Ureter (tissue), 1 donor: ENCODE data around the gene AP4M1. TPM values are rescaled to one million over a fixed set of nuclear protein-coding genes. Genes with fewer than 3 reads are reported as not detected.
A peak's percentile ranks its signal among the peaks of the same experiment; 100 is the strongest.
"Not testable (repeated sequence)": the region's sequence is repeated elsewhere in the genome, so short reads cannot be mapped to it uniquely, and the experiment has no call there.

ENCODE experiments used
- DNase-seq: peaks from one replicate; pipeline ENCODE4 v3.0.0-alpha.2; 2020; ENCODE audit warnings: low spot score
- total RNA-seq: library from RNA; stranded (reverse); gene quantifications from one replicate; pipeline ENCODE4 v1.2.4, GENCODE V29; 2023
- donor health status: DM: yes; HTN: yes; CAD: no.

AP4M1 gene
- total RNA-seq, 1 donor from 2014 or later: 19.5 TPM

DNA sequence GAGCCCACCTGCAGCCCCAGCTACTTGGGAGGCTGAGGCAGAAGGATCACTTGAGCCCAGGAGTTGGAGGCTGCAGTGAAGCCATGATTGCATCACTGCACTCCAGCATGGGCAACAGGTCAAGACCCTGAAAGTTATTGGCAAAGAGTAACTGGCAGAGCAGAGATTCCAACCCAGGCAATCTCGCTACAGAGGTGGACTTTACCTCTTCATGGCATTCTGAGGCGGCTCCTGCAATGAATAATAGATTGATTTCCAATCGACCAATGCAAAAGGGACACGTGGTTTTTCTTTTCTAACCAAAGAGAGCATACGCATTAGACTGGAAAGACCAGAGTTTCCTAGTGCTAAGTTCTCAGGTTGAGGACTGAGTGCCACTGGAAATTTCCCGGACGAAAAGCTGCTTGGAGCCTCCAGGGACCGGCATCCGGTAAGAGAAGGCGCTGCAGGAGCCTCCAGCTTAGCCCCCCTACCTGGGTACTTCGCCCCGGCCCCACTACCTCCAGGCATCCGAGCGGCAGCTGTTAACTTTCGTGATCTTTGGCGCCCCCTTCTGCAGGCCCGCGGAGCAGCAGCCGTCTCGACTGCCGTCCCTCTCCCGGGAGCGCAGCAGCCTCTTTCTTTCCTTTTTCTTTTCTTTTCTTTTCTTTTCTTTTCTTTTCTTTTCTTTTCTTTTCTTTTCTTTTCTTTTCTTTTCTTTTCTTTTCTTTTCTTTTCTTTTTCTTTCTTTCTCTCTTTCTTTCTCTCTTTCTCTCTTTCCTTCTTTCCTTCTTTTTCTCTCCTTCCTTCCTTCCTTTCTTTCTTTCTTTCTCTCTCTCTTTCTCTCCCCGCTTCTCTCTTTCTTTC is 29.4 kb downstream of the AP4M1 start:
- DNase-seq: peak; percentile 81

DNA sequence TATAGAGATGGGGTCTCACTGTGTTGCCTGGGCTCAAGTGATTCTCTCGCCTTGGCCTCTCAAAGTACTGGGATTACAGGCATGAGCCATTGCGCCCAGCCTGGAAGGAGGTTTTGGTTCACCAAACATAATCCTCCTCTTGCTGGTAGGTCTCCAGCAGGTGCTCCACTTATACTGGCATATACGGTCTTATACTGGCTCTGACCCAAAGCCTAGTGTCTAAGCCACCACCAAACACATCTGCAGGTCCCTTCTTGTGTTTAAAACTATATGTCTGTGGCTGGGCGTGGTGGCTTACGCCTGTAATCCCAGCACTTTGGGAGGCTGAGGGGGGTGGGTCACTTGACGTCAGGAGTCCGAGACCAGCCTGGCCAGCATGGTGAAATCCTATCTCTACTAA is 30.7 kb downstream of the AP4M1 start:
- DNase-seq: no peak

DNA sequence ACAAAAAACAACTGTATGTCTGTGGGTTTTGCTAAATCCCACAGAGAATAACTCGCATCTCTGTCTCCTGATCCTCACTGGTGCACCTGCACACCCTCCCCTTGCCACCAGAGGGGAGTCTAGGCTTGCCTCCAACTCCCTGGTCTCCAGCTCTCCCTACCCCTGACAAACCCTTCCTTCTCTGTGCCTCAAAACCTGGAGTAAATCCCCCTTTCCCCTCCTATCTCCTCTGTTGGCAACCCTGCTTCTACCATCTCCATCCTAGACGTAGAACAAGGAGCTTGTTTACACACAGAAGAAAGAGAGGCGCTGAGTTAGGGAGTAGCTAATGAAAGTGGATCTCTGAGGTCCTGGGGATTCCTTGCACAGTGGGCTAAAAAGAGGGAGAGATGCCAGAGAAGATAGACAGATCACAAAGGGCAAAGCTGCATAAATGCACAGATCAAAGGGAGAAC is 31.3 kb downstream of the AP4M1 start:
- DNase-seq: peak; percentile 68

DNA sequence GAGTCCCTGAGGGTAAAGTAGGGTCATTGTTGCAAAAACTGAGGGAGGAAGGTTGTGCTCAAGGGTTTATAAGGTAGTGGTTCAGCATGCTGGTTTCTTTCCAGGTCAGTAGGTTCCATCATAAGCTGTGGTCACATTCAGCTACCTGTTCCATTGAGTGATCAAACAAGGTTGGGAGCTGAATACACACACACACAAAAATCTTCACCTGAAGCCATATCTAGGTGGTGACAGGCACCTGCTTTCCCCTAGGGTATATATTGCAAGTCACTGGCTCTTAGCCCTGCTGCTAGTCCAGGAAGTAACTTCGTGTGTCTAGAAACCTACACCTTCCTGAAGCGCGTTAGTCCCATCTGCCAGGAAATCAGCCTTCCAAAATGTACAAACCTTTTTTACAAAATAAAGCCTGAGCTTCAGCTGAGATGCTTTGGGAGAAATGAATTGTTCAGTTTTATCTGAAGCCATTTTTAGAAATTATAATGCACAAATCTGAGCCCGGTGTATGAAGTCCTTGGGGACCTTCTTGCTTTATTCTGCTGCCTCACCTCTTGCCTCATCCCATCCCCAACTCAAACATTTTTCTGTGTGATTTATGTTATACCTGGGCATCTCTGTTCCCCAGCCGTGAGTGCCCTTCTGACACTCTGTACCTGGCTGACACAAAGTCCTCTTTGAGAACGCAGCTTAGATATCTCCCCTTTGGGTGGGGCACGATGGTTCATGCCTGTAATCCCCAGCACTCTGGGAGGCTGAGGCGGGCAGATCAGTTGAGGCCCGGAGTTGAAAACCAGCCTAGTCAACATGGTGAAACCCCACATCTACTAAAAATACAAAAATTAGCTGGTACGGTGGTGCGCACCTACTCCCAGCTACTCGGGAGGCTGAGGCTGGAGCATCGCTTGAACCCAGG is 36.7 kb downstream of the AP4M1 start:
- DNase-seq: no peak

DNA sequence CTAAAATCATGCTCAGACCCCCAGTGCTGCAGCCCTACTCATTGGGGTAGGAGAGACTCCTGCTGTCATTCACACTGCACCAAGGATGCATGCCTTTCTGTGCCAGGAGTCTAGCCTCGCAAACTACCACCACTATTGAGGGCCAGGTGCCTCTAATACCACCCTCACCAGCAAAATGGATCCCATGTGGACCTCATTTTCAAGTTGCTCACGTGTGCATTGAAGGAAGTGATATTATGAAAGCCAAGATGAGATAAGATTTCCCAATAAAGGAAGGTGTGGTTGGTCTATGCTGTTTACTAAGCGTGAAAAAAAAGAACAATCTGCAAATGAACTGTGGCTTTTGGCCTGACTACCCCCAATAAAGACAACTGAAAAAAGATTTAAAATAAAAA is 40.1 kb downstream of the AP4M1 start:
- no peak for DNase-seq

DNA sequence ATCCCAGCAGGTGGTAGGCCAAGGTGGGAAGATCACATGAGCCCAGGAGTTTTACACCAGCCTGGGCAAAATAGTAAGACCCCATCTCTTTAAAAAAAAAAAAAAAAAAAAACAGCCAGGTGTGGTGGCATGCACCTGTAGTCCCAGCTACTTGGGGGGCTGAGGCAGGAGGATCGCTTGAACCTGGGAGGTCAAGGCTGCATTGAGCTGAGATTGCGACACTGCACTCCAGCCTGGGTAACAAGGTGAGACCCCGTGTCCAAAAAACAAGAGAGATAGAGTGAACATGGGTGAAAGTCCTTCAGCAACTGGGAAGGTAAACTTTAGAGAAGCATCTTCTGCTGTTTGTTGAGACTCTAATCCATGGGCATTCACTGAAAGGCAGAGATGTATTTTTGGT is 41.0 kb downstream of the AP4M1 start:
- no peak for DNase-seq

DNA sequence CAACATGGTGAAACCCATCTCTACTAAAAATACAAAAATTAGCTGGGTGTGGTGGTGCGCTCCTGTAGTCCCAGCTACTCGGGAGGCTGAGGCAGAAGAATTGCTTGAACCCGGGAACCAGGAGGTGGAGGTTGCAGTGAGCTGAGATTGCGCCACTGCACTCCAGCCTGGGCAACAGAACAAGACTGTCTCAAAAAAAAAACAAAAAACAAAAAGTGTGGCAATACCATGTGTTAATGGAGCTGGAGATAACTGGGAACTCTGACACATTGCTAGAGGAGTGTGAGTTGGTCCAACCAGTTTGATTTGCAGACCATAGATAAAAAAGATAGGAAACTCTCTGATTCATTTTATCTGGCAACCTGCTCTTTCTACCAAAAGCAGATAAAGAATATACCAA is 44.9 kb downstream of the AP4M1 start:
- DNase-seq: not testable (repeated sequence)

DNA sequence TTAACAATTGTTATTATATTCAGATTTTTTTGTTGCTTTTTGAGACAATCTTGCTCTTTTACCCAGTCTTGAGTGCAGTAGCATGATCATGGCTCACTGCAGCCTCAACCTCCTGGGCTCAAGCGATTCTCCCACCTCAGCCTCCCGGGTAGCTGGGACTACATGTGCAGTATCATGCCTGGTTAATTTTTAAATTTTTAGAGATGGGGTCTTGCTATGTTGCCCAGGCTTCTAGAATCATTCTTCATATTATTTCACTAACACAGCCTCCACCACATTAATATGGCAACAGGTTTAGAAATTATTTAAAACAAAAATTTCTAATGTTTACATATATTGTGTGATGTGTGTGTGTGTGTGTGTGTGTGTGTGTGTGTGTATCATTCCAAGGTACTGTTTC is 45.8 kb downstream of the AP4M1 start:
- DNase-seq: no peak

DNA sequence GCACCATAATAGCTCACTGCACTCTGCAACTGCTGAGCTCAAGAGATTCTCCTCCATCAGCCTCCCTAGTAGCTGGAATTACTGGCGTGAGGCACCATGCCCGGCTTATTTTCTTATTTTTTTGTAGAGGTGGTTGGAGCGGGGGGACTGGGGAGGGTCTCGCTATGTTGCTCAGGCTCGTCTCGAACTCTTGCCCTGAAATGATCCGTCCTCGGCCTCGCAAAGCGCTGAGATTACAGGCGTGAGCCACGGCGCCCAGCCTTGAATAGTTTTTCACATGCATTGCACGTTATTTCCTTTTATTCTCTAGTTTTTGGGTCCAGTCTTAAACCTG is 46.7 kb downstream of the AP4M1 start:
- no peak for DNase-seq

DNA sequence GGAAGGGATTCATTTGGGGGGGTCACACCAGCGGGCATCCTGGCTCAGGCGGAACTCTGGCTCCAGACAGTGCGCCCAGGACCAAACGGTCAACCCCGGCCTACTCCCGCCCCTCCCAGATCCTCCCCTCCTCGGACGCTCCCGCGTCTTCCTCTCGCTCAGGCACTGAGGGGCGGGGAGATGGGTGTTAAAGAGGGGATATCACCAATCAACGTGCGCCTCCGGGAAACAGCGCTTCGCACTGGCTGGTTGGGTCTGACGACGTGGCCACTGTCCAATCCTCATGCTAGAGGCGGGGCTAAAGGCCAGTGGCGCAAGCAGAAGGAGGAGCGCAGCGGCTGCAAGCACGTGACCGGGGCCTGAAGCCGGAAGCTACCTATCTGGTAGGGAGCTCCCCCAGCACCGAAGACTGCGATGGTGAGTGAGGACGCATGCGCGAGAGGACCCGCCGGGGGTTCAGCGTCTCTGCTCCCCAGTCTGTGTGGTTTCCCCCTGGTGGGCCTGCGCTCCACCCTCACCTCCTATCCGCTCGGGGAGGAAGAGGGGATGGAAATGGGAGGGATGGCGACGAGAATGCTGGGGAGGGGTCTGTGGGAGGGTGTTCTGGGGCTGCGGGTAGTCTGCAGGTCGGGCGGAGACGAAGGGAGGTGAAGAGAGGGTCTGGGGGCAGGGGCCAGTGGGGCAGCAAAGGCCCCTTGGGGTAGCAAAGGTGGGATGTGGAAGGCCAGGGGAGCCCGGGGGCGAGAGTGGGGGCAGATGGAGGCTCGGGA is 47.3 kb downstream of the AP4M1 start, which contains the start of gene LAMTOR4:
Gene LAMTOR4, plus strand, starts transcription at position 360 of the 770 bp plus-strand sequence. Its CDS starts 55 bp downstream, at position 415.
- DNase-seq: peak; percentile 99

DNA sequence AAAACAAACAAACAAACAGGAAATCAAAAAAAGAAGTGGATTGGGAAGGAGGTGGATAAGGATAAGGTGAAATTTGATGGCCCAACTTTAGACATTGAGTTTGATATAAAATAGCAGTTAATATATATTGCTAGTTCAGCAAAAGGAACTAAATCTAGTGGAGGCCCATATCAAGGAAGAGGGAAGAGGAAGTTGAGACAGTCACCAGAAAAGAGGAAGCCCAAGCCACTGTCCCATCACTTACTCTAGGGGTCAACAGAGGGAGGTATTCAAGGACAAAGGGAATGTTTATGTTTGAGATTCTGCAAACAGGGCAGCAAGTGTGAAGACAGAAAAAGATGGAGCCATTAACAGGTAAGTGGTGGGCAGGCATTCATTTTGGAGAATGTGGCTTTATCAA is 51.0 kb downstream of the AP4M1 start:
- no peak for DNase-seq

DNA sequence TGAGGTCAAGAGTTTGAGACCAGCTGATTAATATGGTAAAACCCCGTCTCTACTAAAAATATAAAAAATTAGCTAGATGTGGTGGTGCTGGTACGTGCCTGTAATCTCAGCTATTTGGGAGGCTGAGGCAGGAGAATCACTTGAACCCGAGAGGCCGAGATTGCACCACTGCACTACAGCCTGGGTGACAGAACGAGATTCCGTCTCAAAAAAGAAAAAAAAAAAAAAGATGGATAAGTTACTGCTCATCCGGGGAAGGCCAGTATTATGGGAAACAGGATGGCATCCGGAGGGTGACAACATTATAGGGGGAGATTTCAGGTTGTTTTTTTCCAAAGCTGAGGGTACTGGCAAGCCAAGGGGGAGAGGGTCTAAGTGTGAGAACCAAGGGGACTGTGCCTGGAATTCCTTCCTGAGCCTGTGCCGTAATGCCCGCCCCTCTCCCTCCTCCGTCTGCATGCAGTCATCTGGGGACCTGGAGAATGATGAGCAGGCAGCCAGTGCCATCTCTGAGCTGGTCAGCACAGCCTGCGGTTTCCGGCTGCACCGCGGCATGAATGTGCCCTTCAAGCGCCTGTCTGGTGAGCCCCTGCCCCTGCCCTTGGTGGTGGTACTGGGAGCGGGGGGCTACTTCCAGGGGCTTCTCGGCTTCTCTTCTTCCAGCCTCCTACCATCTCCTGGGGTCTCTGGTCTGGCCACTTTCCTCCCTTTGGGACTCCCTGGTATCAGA is 51.7 kb downstream of the AP4M1 start:
- DNase-seq: no peak

DNA sequence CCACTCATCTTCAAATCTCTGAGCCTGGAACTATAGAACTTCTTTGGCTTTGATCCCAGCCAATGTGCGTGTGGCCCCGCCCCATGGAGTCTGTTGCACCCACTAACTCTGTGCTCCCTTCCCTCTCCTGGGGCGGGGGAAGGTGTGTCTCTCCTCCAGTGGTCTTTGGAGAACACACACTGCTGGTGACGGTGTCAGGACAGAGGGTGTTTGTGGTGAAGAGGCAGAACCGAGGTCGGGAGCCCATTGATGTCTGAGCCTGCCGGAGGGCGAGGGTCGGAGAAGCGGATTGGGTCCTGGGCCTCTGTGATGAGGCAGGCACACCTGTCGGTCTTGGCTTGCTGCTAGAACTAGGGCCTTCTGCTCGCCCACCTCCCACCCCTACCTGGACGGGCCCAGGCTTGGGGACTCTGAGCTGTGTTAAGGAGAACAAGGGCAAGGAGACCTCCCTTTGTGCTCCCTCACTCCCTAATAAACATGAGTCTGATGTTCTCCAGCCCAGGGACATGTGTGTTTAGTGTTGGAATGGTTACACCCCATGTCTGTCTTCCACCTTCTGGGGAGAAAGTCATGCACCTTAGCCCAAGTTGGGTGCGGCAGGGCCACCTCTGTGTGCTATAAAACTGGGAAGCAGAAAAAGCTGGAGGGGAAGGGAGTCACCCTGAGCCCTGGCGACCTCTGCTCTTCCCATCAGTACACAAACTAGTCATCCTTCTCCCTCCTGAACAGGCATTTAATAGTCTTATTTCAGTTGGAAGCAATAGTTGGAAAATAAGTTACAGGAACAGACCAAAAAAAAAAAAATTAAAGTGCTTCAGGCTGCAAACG is 52.5 kb downstream of the AP4M1 start:
- DNase-seq: peak; percentile 40

DNA sequence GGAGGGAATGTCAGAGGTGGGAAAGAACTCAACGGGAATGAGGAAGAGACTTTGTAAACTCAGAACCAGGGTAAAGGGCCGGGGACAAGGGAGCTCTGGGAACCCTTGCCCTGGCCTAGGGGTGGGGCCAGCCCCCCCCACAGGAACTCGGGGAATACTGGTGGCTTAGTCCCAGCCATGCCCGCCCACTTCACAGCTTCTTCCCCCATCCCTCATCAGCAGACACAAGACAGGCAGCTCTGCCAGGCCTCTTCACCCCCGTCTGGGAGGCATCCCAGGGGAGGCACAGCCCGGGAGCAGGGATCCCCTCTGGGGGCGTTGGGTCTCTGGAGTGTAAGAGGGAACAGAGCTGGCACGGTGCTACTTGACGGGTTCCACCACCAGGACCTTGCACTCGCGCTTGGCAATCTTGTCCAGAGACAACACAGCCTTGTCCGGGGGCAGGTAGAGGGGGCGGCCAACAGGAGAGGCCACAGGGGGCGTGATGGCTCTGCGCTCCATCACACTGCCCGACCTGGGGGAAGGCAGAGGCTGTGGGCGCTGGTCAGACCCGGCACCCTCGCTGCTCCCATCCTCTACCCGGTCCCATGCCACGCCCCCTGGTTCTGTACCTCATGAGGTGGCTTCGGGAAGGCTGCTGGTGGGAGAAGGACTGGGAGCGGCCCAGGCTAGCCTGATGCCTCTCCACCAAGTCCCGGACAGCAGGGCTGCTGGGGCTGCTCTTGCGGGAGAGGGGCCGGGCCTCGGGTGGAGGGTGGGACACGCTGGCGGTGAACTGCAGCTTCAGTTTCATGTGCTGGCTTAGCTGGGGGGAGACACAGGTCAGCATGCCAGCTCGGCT is 53.4 kb downstream of the AP4M1 start:
- DNase-seq: peak; percentile 44

DNA sequence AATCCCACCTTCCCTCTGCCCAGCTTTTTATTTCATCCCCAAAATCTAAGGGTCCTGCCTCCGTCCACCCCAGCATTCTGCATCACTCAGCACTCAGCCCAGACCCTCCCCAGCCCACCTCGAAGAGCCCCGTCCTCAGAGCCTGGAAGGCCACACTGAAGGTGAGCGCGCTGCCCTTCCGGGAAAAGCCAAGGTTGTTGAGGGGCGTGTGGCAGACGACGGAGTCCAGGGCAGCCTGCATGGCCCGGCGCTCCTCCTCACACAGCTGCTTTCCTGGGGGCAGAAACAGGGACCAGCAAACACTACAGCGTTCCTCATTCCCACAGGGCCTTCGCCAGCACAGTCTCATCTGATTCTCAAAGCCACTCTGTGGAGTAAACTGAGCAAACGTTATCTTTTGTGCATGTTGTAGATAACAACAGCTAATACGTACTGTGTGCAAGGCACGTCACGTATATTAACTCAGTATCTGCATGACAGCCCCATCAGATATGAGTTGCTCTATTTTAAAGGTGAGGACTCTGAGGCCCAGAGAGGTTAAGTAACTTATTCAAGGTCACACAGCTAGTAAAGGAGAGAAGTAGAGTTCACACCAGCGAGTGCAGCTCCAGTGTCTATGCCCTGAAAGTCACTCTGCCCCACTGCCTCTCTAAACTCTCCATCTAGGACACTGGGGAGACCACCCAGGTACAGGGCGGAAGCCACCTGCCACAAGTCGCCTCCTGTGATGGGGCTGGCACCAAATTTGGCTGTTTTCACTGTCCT is 54.3 kb downstream of the AP4M1 start:
- DNase-seq: no peak

DNA sequence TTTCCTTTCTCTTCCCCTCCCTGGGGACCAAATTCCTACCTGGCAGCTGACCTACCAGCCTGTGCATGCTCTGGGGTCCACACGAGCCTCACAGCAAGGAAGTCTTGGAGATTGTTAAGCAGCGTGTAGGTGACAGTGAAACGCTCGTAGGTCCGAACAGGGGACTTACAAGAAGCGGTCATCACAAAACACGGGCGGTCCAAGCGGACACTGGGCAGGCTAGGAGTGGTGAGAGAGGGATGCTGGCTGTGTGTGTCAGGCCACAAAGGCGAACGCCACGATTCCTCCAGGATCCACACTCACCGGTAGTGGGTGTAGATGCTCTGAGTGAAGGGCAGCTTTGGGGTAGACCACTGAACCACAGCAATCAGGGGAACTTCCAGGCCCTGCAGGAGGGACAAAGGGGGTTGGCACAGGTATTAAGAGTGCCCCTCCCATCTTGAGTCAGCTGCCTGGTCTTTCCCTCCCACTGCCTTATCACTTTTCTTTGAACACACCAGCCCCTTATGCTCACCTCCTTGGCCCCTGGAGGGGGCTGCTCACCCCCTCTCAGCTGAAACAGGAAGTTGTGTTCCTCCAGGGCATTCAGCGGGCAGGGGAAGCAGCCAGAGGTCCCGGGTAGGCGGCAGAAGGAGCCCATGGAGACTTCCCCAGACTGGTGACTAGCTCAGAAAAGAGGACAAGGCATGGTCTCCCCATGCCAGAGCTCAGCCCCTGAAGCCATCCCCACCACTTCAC is 55.1 kb downstream of the AP4M1 start:
- no peak for DNase-seq

DNA sequence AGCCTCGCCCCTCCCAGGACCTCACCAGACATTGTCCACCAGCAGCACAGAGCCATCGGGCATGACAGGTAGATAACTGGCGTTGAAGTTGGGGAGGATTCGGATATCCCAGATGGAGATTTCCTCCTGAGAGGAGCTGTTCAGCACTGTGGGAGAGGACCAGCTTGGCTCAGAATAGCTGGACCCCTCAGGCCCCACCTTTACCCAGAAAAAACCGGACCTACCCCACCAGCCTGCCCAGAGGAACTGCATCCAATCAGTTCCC is 55.6 kb downstream of the AP4M1 start:
- peak; percentile 48 for DNase-seq
